MCF 10A (cell line): ENCODE measurements around the gene CIB4. TPM values are rescaled to one million over a fixed set of nuclear protein-coding genes. Genes with fewer than 3 reads are reported as not detected.

Source experiments
- BruUV-seq: library from RNA; stranded (reverse); fragments of 400-500 nt; replicated peaks from 2 replicates; lab custom pipeline; 2021; lab: Mats Ljungman, UMichigan
- CTCF ChIA-PET: fragments of 300-600 bp; sonication (Branson Sonifier 250); formaldehyde crosslinking; extraction: SDS; loops from one replicate; lab custom pipeline; 2021; ENCODE audit warnings: antibody characterized with exemption, inconsistent platforms; lab: Yijun Ruan, JAX
- POLR2A ChIA-PET: fragments of 300-600, 350-650 bp; sonication (Branson Sonifier 250); formaldehyde crosslinking; extraction: SDS; loops from one replicate; lab custom pipeline; 2020; ENCODE audit warnings: antibody characterized with exemption, inconsistent platforms; lab: Yijun Ruan, JAX
- DNase-seq: peaks from one replicate; pipeline ENCODE4 v3.0.0-alpha.2; 2018; ENCODE audit not compliant: unreplicated experiment
- H3K27ac Mint-ChIP-seq: one replicate; pipeline ENCODE4 v1.8.0; 2022; ENCODE audit warnings: mild to moderate bottlenecking, low read depth, mixed read lengths; ENCODE audit not compliant: unreplicated experiment
- H3K27me3 Mint-ChIP-seq: one replicate; pipeline ENCODE4 v1.8.0; 2022; ENCODE audit warnings: mixed read lengths; ENCODE audit not compliant: insufficient read depth, unreplicated experiment
- H3K36me3 Mint-ChIP-seq: one replicate; pipeline ENCODE4 v1.8.0; 2022; ENCODE audit warnings: mild to moderate bottlenecking, moderate library complexity, mixed read lengths; ENCODE audit not compliant: insufficient read depth, unreplicated experiment
- H3K4me1 Mint-ChIP-seq: one replicate; pipeline ENCODE4 v1.8.0; 2022; ENCODE audit warnings: mixed read lengths; ENCODE audit not compliant: insufficient read depth, unreplicated experiment
- H3K4me3 Mint-ChIP-seq: one replicate; pipeline ENCODE4 v1.8.0; 2022; ENCODE audit warnings: mild to moderate bottlenecking, moderate library complexity, mixed read lengths; ENCODE audit not compliant: unreplicated experiment
- H3K9me3 Mint-ChIP-seq: one replicate; pipeline ENCODE4 v1.8.0; 2022; ENCODE audit warnings: mixed read lengths; ENCODE audit not compliant: unreplicated experiment
- intact Hi-C: fragments of 100-400 bp; cut with micrococcal nuclease; formaldehyde crosslinking; loops from 2 replicates; pipeline ENCODE4 v1.14.1; 2022
- total RNA-seq: library from RNA; stranded (reverse); gene quantifications from 2 replicates; pipeline ENCODE4 v1.2.3, GENCODE V29; 2022
- TF ChIP-seq, protein P1 (sequence below): fragments of 200-600 bp; IDR thresholded peaks from one replicate; pipeline ENCODE4 v1.8.0; 2022; ENCODE audit warnings: antibody characterized with exemption, mild to moderate bottlenecking; ENCODE audit not compliant: unreplicated experiment

Gene CIB4
- total RNA-seq, 1 experiment from 2014 or later: not detected

DNA sequence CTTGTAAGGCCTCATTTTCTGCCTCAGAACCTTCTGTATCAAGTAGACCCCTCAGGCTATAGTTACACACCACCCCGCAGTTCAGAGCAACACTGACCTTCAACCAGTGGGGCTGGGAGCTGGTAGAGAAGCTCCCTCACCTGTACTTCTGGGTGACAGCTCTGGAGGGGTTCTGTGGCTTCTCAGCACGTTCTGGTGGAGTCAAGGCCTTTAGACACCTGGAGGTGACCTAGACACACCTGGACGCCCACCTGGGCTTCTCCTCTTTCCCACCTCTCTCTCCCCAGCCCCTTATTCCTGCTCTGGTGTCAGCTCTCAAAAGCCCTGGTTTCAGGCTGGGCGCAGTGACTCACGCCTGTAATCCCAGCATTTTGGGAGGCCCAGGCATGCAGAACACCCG is 7.3 kb upstream of the CIB4 start:
- ChIA-PET POLR2A (no interaction called here), CTCF (no interaction called here)
- no TSS peak for BruUV-seq
- DNase-seq: no peak
- Mint-ChIP-seq H3K4me3 (no peak overlapping the region), H3K4me1 (no peaks in the 10 kb centered on the region), H3K9me3 (no peaks in the 10 kb centered on the region), H3K27ac (no peak overlapping the region), H3K36me3 (no peaks in the 10 kb centered on the region), H3K27me3 (peaks cover 88% of the 10 kb centered on the region)
- intact Hi-C loops: no loop called here
- TF ChIP-seq, protein P1, sequence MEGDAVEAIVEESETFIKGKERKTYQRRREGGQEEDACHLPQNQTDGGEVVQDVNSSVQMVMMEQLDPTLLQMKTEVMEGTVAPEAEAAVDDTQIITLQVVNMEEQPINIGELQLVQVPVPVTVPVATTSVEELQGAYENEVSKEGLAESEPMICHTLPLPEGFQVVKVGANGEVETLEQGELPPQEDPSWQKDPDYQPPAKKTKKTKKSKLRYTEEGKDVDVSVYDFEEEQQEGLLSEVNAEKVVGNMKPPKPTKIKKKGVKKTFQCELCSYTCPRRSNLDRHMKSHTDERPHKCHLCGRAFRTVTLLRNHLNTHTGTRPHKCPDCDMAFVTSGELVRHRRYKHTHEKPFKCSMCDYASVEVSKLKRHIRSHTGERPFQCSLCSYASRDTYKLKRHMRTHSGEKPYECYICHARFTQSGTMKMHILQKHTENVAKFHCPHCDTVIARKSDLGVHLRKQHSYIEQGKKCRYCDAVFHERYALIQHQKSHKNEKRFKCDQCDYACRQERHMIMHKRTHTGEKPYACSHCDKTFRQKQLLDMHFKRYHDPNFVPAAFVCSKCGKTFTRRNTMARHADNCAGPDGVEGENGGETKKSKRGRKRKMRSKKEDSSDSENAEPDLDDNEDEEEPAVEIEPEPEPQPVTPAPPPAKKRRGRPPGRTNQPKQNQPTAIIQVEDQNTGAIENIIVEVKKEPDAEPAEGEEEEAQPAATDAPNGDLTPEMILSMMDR: no peak

DNA sequence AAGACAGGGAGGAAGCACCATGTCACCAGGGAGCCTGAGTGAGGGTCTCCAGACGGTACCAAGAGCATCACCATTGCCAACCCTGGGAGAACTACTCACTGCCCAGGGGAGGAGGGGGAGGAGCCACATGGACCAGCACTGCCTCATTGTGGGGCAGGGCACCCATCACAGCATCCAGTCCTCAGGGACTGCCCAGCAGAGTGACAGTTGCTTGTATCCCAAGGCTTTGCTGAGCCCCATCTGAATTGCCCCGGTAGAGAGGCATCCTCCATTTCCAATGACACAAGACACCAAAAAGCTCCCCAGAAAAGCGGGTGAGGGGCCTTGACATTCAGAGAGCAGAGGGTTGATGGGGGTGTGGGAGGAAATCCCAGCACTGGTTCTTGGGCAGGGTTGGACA is 6.8 kb upstream of the CIB4 start:
- CTCF ChIA-PET: interaction anchor here (1.4 kb wide), 1 partner anchor 42 kb away, joined by 4 read pairs; no protein-coding TSS in a partner anchor

DNA sequence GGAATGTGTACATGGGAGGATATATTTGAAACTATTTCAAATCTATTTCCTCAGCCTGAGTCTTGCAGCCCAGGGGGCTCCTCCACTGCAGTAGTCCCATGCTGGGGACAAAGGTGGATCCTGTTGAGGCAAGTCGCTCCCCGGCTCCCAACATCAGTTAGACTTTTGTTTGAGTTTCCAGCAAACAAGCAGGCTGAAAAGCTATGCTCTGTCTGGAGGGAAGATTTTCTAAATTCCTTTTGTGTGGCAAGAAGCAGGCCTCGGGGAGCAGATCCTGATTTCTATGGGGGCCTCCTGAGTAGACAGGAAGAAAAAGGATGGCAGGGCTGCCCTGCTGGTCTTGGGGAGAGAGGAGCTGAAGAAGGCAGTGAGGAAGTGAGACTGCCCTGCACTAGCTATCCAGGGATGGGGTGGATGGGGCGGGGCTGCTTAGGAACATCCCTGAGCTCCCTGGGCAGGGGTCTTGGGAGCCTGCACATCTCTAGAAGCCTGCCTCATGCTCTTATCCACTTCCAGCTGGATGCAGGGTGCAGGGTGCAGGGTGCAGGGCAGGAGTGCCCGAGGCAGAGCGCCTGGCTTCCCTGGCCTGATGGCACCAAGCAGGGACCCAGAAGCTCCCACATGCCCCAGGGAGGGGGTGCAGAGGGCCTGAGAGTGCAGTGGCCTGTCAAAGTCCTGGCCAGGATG is 6.0 kb upstream of the CIB4 start:
- no peak overlapping the region for H3K4me3 Mint-ChIP-seq
- POLR2A ChIA-PET: no interaction called here

More for the DNA sequence above, 6.8 kb upstream of the CIB4 start:
- H3K27ac Mint-ChIP-seq: no peak overlapping the region
- DNase-seq: no peak
- H3K36me3 Mint-ChIP-seq: no peaks in the 10 kb centered on the region
- TF ChIP-seq, protein P1: no peak
- intact Hi-C loops: no loop called here
- no TSS peak for BruUV-seq
- H3K9me3 Mint-ChIP-seq: no peaks in the 10 kb centered on the region
- no peak overlapping the region for H3K4me3 Mint-ChIP-seq
- H3K27me3 Mint-ChIP-seq: peaks cover 83% of the 10 kb centered on the region
- H3K4me1 Mint-ChIP-seq: no peaks in the 10 kb centered on the region
- POLR2A ChIA-PET: no interaction called here

DNA sequence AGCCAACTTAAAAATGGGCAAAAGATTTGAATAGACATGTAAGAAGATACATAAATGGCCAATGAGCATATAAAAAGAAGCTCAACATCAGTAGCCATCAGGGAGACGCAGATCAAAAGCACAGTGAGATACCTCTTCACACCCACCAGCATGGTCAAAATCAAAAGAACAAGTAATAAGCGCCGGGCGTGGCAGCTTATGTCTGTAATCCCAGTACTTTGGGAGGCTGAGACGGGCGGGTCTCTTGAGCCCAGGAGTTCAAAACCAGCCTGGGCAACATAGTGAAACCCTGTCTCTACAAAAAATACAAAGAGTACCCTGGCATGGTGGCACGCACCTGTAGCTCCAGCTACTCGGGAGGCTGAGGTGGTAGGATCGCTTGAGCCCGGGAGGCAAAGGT is 4.6 kb upstream of the CIB4 start:
- no peaks in the 10 kb centered on the region for H3K36me3 Mint-ChIP-seq
- no TSS peak for BruUV-seq

More for the DNA sequence above, 6.0 kb upstream of the CIB4 start:
- CTCF ChIA-PET: interaction anchor here (1.4 to 1.9 kb wide), 2 partner anchors 42 to 69 kb away, joined by 4 read pairs; no protein-coding TSS in a partner anchor
- Mint-ChIP-seq H3K27me3 (peaks cover 74% of the 10 kb centered on the region), H3K36me3 (no peaks in the 10 kb centered on the region), H3K4me1 (no peaks in the 10 kb centered on the region), H3K27ac (no peak overlapping the region), H3K9me3 (no peaks in the 10 kb centered on the region)
- TF ChIP-seq, protein P1: no peak
- DNase-seq: no peak
- BruUV-seq: no TSS peak
- intact Hi-C loops: no loop called here

More for the DNA sequence above, 4.6 kb upstream of the CIB4 start:
- DNase-seq: no peak
- no peak overlapping the region for H3K4me3 Mint-ChIP-seq
- TF ChIP-seq, protein P1: no peak
- peaks cover 69% of the 10 kb centered on the region for H3K27me3 Mint-ChIP-seq
- H3K9me3 Mint-ChIP-seq: no peaks in the 10 kb centered on the region
- H3K4me1 Mint-ChIP-seq: no peaks in the 10 kb centered on the region
- H3K27ac Mint-ChIP-seq: no peak overlapping the region
- intact Hi-C loops: no loop called here
- ChIA-PET CTCF (interaction anchor here (1.1 to 1.9 kb wide), 3 partner anchors 39 to 68 kb away, joined by 4 read pairs; no protein-coding TSS in a partner anchor), POLR2A (no interaction called here)
